K562 (cell line): Measurements from ENCODE around the gene JSRP1.

Experiments used
- CBX3 ChIP-seq, 2 experiments: IDR thresholded peaks; 1 replicate in 1 of 2; 2 replicates in 1 of 2; pipeline ENCODE4 v1.6.1; 2012; ENCODE audit warnings: inconsistent platforms in 2 of 2, low read length in 2 of 2, borderline replicate concordance in 1 of 2, control low read depth in 1 of 2
- EZH2 ChIP-seq: IDR thresholded peaks from 2 replicates; pipeline ENCODE4 v1.6.1; 2012; ENCODE audit warnings: low read depth, mild to moderate bottlenecking, inconsistent platforms, low read length, borderline replicate concordance
- JUN ChIP-seq, 2 experiments: sonication (generic) in 1 of 2; formaldehyde crosslinking in 1 of 2; IDR thresholded peaks; 2 replicates each; pipeline versions ENCODE4 v1.6.1 to v1.8.0; 2012 to 2022; ENCODE audit warnings: borderline replicate concordance in 2 of 2, mild to moderate bottlenecking in 2 of 2, improper control_type of control experiment in 1 of 2, low read depth in 1 of 2, low read length in 1 of 2, missing genetic modification reagents in 1 of 2
- MAFK ChIP-seq: IDR thresholded peaks from 2 replicates; pipeline ENCODE4 v1.6.1; 2011; ENCODE audit warnings: low read length, improper control_type of control experiment
- MEIS2 ChIP-seq: fragments of 450-650 bp; IDR thresholded peaks from 2 replicates; pipeline ENCODE4 v1.6.1; 2014; ENCODE audit warnings: mild to moderate bottlenecking; ENCODE audit not compliant: partially characterized antibody
- POLR2A ChIP-seq: fragments of 450-650 bp; conservative IDR thresholded peaks from 2 replicates; pipeline ENCODE4 v1.6.1; 2016
- SMARCA5 ChIP-seq: fragments of 450-650 bp; IDR thresholded peaks from 2 replicates; pipeline ENCODE4 v1.6.1; 2016
- SREBF2 ChIP-seq: sonication (generic); formaldehyde crosslinking; IDR thresholded peaks from 2 replicates; pipeline ENCODE4 v1.4.0; 2020; ENCODE audit warnings: mild to moderate bottlenecking, missing genetic modification reagents
- STAG1 ChIP-seq: sonication (generic); formaldehyde crosslinking; IDR thresholded peaks from 2 replicates; pipeline ENCODE4 v1.5.0; 2020; ENCODE audit warnings: missing genetic modification reagents, borderline replicate concordance
- ZC3H8 ChIP-seq: fragments of 450-650 bp; IDR thresholded peaks from 2 replicates; pipeline ENCODE4 v1.6.1; 2017
- ZNF41 ChIP-seq: fragments of 250-450 bp; sonication (Bioruptor Pico); conservative IDR thresholded peaks from 2 replicates; pipeline ENCODE4 v1.4.0; 2020; ENCODE audit warnings: mild to moderate bottlenecking
- TF ChIP-seq, protein P1 (sequence below), 3 experiments: IDR thresholded peaks in 2 of 3; conservative IDR thresholded peaks in 1 of 3; 2 replicates each; pipeline ENCODE4 v1.5.1; 2011 to 2012; ENCODE audit warnings: low read length in 3 of 3, mild to moderate bottlenecking in 3 of 3, control low read depth in 2 of 3, improper control_type of control experiment in 1 of 3, inconsistent platforms in 1 of 3, low read depth in 1 of 3, mixed read lengths in 1 of 3, moderate library complexity in 1 of 3; ENCODE audit not compliant: insufficient read depth in 2 of 3
- TF ChIP-seq, protein P2 (sequence below): fragments of 250-450 bp; sonication (Bioruptor Pico); IDR thresholded peaks from 2 replicates; pipeline ENCODE4 v1.8.0; 2021; ENCODE audit warnings: borderline replicate concordance, mild to moderate bottlenecking, moderate library complexity; ENCODE audit not compliant: poor library complexity, severe bottlenecking

DNA sequence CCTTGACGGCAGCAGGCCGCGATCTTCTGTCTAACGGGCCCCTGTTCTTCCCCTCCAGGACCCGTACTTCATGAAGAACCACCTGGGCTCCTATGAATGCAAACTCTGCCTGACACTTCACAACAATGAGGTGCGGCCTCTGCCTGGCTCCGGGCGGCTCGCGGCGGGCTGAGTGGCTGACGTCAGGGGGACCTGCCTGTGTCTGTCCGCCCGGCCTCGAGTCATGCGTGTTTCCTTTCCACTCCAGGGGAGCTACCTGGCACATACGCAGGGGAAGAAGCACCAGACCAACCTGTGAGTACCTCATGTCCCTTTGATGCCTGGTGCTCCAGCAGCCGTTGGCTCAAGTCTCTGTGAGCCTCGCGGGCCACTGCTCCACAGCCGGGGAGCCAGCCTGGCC is 11.7 kb downstream of the JSRP1 start:
- TF ChIP-seq SREBF2 (CRISPR knock-in tag), result no peak
- no peak for TF ChIP-seq POLR2A
- TF ChIP-seq CBX3 (IDR thresholded peaks at IDR 0.05; ENCODE audit: borderline replicate concordance in 1 of 2, low read length in 2 of 2), result no peak
- no peak for TF ChIP-seq STAG1
- TF ChIP-seq, protein P1, sequence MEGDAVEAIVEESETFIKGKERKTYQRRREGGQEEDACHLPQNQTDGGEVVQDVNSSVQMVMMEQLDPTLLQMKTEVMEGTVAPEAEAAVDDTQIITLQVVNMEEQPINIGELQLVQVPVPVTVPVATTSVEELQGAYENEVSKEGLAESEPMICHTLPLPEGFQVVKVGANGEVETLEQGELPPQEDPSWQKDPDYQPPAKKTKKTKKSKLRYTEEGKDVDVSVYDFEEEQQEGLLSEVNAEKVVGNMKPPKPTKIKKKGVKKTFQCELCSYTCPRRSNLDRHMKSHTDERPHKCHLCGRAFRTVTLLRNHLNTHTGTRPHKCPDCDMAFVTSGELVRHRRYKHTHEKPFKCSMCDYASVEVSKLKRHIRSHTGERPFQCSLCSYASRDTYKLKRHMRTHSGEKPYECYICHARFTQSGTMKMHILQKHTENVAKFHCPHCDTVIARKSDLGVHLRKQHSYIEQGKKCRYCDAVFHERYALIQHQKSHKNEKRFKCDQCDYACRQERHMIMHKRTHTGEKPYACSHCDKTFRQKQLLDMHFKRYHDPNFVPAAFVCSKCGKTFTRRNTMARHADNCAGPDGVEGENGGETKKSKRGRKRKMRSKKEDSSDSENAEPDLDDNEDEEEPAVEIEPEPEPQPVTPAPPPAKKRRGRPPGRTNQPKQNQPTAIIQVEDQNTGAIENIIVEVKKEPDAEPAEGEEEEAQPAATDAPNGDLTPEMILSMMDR (IDR thresholded peaks at IDR 0.05 in 2 of 3, conservative IDR thresholded peaks at IDR 0.05 in 1 of 3; ENCODE audit: insufficient read depth in 2 of 3, low read depth in 1 of 3, low read length in 3 of 3), result no peak
- no peak for TF ChIP-seq JUN (IDR thresholded peaks at IDR 0.05; ENCODE audit: borderline replicate concordance, low read depth, low read length)
- TF ChIP-seq JUN (CRISPR knock-in tag; IDR thresholded peaks at IDR 0.05; ENCODE audit: borderline replicate concordance), result no peak
- TF ChIP-seq, protein P2, sequence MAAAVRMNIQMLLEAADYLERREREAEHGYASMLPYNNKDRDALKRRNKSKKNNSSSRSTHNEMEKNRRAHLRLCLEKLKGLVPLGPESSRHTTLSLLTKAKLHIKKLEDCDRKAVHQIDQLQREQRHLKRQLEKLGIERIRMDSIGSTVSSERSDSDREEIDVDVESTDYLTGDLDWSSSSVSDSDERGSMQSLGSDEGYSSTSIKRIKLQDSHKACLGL (CRISPR knock-in tag), result no peak
- TF ChIP-seq EZH2, result no peak
- no peak for TF ChIP-seq ZC3H8
- no peak for TF ChIP-seq MEIS2
- TF ChIP-seq ZNF41, result no peak
- TF ChIP-seq MAFK, result no peak
- TF ChIP-seq SMARCA5, result no peak
